ENCODE measurements around the gene PSMG3.
A peak's percentile ranks its signal among the peaks of the same experiment; 100 is the strongest.

The PSMG3 gene

DNA sequence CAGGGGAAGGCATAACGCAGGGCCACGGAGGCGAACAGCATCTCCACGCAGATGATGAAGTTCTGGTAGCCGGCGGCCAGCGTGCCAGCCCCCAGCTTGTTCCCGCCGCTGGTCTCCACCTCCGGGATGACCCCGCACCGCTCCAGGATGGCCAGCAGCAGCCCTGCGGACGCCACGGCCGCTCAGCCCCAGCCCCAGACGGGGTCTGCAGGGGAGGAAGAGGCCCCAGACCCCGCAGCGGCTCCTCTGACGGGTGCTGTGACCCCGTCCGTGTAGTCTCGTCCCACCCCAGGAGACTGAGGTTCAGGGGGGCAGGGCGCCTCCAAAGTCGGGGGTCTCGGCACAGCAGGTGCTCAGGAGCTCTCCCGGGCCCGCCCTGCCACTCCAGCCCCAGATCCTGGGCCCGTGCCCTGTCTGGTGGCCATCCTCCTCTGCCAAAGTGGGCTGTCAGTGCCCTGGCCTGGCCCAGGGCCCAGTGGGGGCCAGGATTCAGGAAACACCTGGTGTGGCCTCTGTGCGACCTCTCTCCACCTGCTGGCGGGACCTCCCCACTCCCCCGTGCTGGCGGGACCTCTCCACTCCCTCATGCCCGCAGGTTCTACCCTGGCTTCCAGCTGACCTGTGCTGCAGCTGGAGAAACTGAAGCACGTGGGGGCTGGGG lies 21.9 kb downstream of the PSMG3 start:
- no peak for ATAC-seq
- no peak for TF ChIP-seq ZFP30 (CRISPR knock-in tag; IDR thresholded peaks at IDR 0.05)
- TF ChIP-seq, protein P1, sequence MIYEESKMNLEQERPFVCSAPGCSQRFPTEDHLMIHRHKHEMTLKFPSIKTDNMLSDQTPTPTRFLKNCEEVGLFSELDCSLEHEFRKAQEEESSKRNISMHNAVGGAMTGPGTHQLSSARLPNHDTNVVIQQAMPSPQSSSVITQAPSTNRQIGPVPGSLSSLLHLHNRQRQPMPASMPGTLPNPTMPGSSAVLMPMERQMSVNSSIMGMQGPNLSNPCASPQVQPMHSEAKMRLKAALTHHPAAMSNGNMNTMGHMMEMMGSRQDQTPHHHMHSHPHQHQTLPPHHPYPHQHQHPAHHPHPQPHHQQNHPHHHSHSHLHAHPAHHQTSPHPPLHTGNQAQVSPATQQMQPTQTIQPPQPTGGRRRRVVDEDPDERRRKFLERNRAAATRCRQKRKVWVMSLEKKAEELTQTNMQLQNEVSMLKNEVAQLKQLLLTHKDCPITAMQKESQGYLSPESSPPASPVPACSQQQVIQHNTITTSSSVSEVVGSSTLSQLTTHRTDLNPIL (CRISPR knock-in tag; IDR thresholded peaks at IDR 0.05; ENCODE audit: low read depth): no peak
- TF ChIP-seq GLIS3 (CRISPR knock-in tag; IDR thresholded peaks at IDR 0.05): no peak

DNA sequence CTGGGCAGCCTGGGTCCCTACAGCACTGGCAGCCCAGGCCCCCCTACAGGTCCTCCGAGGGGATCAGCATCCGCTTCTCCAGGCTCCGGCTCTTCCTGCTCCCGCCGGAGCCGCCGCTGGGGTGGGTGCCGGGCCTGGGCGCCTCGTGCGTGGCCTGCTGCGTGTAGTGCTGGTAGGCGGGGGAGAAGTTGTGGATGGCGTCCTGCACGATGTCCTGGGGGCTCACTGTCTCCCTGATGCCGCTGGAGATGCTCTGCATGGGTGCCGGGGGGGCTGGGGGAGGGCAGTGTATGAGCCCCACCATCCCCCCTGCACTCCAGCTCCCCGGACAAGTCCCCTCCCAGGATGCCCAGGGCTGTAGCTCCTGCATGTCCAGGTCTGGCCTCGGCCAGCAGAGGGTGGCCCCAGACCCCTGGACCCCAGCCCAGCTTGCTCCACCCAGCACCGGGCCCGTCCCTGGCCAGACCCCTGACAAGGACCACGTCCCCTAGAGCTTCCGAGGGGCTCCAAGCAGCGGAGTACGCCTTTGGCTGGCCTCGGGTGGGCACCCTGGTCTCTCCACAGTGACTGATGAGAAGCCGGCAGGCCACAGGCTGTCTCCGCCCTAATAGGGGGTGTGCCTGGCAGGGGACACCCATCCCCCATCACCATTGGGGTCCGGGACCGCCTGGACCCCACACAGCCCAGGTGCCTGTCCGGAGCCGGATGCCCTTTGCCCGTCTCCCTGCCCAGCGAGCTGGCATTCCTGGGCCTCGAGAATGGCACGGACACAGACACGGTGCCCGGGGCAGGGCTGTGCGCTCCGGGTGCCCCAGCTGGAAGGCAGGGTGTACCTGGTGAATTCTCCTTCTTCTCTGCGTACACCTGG lies 22.7 kb downstream of the PSMG3 start:
- TF ChIP-seq ZFP30 (CRISPR knock-in tag; IDR thresholded peaks at IDR 0.05) (no peak), ISL1 (CRISPR knock-in tag; IDR thresholded peaks at IDR 0.05) (no peak)
- ATAC-seq: no peak

DNA sequence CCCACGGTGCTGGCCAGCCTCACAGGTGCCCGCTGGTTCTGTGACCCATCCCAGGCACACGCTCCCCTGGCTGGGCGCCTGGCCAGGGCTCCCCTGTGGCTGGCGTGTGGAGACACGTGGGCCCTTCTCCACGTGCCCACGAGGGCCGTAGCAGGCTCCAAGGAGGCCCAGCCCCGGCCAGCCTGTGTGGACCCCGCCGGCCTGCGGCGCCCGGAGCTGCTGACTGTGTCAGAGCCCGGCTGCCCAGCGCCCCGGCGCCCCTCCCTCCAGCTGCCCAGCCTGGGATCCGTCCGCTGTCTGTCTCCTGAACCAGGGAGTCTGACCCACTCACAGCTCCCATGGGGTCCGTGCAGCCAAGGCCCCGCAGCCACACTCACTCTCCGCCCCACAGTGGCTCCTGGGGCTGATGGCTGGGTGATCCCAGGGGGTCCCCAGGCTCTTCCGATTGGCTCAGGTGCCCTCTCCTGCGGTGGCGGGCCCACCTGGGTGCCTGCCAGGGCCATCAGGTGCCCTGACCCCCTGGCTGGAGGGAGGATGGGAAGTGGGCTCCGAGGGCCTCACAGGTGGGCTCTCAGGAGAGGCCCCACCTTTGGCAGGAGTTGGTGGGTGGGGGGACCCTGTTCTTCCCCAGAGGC lies 23.4 kb downstream of the PSMG3 start:
- ATAC-seq: no peak; the same call in 2 of the 3 replicates
- TF ChIP-seq, protein P2, sequence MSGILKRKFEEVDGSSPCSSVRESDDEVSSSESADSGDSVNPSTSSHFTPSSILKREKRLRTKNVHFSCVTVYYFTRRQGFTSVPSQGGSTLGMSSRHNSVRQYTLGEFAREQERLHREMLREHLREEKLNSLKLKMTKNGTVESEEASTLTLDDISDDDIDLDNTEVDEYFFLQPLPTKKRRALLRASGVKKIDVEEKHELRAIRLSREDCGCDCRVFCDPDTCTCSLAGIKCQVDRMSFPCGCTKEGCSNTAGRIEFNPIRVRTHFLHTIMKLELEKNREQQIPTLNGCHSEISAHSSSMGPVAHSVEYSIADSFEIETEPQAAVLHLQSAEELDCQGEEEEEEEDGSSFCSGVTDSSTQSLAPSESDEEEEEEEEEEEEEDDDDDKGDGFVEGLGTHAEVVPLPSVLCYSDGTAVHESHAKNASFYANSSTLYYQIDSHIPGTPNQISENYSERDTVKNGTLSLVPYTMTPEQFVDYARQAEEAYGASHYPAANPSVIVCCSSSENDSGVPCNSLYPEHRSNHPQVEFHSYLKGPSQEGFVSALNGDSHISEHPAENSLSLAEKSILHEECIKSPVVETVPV (CRISPR knock-in tag; IDR thresholded peaks at IDR 0.05): no peak
- TF ChIP-seq ZC3H10 (CRISPR knock-in tag; IDR thresholded peaks at IDR 0.05): no peak
- no peak for TF ChIP-seq ZNF565 (CRISPR knock-in tag; conservative IDR thresholded peaks at IDR 0.05; ENCODE audit: low read depth)
- TF ChIP-seq ESRRG (CRISPR knock-in tag; IDR thresholded peaks at IDR 0.05): no peak

DNA sequence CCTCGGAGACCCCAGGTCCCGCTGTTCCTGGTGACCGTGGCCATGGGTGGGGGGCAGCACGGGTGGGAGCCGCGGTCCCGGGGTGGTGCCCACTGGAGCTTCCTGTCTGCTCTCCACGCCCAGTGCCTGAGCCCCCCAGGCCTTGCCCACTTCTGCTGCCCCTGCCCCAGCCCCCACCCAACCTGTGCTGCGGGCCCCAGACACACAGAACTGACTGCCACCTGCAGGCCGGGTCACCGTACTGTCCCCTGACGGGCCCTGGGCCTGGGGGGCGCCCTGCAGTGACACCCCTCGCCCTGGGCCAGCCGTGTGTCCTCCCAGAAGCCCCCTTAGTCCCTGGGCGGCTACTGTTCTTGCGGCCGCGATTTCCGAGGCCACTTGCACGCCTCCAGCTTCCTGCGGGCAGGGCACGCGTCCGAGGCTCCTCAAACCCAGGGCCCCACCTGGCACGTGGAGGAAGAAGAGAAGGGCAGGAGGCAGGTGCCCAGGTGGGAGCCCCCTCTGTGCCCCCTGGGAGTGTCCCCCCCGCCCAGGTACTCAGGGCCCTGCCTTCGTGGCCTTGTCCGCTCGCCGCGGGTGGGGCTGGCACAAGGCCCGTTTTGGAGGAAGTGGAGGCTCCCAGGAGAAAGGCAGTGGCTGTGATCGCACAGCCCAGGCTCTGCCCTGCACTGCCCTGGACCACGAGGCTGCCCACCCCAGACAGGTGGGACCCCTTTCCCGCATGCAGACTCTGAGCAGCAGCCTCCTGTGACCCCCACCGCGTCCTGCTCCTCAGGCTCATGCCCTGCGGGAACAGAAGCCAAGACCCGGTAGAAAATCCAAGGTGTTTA lies 24.2 kb downstream of the PSMG3 start:
- ATAC-seq: peak; percentile 1; the same call in 2 of the 3 replicates
- no peak for TF ChIP-seq RARB (CRISPR knock-in tag; IDR thresholded peaks at IDR 0.05)
- no peak for TF ChIP-seq ZC3H10 (CRISPR knock-in tag; IDR thresholded peaks at IDR 0.05)
- no peak for TF ChIP-seq BACH2 (CRISPR knock-in tag; IDR thresholded peaks at IDR 0.05; ENCODE audit: borderline replicate concordance)
- no peak for TF ChIP-seq PPARA (CRISPR knock-in tag; IDR thresholded peaks at IDR 0.05; ENCODE audit: borderline replicate concordance)

DNA sequence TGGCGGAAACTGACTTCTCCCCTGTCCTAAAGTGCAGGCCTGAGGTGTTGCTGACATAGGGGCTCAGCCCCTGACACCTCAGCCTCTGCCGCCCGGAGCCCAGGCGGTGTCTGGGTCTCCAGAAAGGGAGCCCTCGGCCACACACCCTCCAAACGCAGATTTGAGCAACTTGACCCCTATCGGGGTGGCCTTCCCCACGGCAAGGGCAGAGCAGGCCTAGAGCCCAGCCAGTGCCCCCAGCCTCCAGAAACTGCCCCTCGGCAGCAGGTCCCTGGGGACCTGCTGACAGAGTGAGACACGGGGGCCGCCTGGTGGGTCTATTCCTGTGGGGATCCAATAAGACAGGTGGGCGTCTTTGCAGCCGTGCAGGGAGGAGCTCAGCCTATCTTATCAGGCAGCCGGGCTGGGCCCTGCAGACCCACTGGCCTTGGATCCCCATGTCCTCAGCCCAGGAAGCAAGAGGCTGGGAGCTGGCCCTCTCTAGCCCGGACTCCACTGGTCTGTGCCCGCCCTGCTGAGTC lies 24.9 kb downstream of the PSMG3 start:
- ATAC-seq: peak; percentile 0; the same call in 2 of the 3 replicates

More for the DNA sequence above, 24.9 kb downstream of the PSMG3 start:
- TF ChIP-seq, protein P3, sequence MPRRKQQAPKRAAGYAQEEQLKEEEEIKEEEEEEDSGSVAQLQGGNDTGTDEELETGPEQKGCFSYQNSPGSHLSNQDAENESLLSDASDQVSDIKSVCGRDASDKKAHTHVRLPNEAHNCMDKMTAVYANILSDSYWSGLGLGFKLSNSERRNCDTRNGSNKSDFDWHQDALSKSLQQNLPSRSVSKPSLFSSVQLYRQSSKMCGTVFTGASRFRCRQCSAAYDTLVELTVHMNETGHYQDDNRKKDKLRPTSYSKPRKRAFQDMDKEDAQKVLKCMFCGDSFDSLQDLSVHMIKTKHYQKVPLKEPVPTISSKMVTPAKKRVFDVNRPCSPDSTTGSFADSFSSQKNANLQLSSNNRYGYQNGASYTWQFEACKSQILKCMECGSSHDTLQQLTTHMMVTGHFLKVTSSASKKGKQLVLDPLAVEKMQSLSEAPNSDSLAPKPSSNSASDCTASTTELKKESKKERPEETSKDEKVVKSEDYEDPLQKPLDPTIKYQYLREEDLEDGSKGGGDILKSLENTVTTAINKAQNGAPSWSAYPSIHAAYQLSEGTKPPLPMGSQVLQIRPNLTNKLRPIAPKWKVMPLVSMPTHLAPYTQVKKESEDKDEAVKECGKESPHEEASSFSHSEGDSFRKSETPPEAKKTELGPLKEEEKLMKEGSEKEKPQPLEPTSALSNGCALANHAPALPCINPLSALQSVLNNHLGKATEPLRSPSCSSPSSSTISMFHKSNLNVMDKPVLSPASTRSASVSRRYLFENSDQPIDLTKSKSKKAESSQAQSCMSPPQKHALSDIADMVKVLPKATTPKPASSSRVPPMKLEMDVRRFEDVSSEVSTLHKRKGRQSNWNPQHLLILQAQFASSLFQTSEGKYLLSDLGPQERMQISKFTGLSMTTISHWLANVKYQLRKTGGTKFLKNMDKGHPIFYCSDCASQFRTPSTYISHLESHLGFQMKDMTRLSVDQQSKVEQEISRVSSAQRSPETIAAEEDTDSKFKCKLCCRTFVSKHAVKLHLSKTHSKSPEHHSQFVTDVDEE (CRISPR knock-in tag; IDR thresholded peaks at IDR 0.05): no peak
- TF ChIP-seq, protein P4, sequence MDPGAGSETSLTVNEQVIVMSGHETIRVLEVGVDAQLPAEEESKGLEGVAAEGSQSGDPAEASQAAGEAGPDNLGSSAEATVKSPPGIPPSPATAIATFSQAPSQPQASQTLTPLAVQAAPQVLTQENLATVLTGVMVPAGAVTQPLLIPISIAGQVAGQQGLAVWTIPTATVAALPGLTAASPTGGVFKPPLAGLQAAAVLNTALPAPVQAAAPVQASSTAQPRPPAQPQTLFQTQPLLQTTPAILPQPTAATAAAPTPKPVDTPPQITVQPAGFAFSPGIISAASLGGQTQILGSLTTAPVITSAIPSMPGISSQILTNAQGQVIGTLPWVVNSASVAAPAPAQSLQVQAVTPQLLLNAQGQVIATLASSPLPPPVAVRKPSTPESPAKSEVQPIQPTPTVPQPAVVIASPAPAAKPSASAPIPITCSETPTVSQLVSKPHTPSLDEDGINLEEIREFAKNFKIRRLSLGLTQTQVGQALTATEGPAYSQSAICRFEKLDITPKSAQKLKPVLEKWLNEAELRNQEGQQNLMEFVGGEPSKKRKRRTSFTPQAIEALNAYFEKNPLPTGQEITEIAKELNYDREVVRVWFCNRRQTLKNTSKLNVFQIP (CRISPR knock-in tag; IDR thresholded peaks at IDR 0.05; ENCODE audit: borderline replicate concordance, low read depth): no peak
- TF ChIP-seq PPARA (CRISPR knock-in tag; IDR thresholded peaks at IDR 0.05; ENCODE audit: borderline replicate concordance) (no peak), BACH2 (CRISPR knock-in tag; IDR thresholded peaks at IDR 0.05; ENCODE audit: borderline replicate concordance) (no peak), RARB (CRISPR knock-in tag; IDR thresholded peaks at IDR 0.05) (no peak), ISL1 (CRISPR knock-in tag; IDR thresholded peaks at IDR 0.05) (no peak), CSDC2 (CRISPR knock-in tag; IDR thresholded peaks at IDR 0.05) (no peak), ARNTL (CRISPR knock-in tag; IDR thresholded peaks at IDR 0.05; ENCODE audit: borderline replicate concordance, low read depth) (no peak), SNAI2 (CRISPR knock-in tag; IDR thresholded peaks at IDR 0.05) (no peak), TOX (CRISPR knock-in tag; IDR thresholded peaks at IDR 0.05; ENCODE audit: borderline replicate concordance) (no peak), ZNF565 (CRISPR knock-in tag; conservative IDR thresholded peaks at IDR 0.05; ENCODE audit: low read depth) (no peak), ZFP30 (CRISPR knock-in tag; IDR thresholded peaks at IDR 0.05) (no peak), ESRRG (CRISPR knock-in tag; IDR thresholded peaks at IDR 0.05) (no peak)
- TF ChIP-seq, protein P2 (CRISPR knock-in tag; IDR thresholded peaks at IDR 0.05): no peak
- TF ChIP-seq, protein P1 (CRISPR knock-in tag; IDR thresholded peaks at IDR 0.05; ENCODE audit: low read depth): no peak

All from SK-N-SH treated with all-trans-retinoic acid at 6 μM for 48 hours (cell line).